ENCODE measurements around the gene MRPS34. TPM values are rescaled to one million over a fixed set of nuclear protein-coding genes. Genes with fewer than 3 reads are reported as not detected.
A peak's percentile ranks its signal among the peaks of the same experiment; 100 is the strongest.

Gene MRPS34
- total and polyA plus RNA-seq, 10 of the 15 experiments (the other 5 are each of a cell fraction or from before 2014, with no cell fraction given): 3.6 to 285 (median 147) TPM

- TF ChIP-seq PAX8 (IDR thresholded peaks at IDR 0.05) (no peak), PBX3 (IDR thresholded peaks at IDR 0.05; ENCODE audit: insufficient replicate concordance, low read depth, low read length) (no peak), SPI1 (IDR thresholded peaks at IDR 0.05; ENCODE audit: borderline replicate concordance, insufficient read depth, low read depth, low read length) (no peak), TBL1XR1 (IDR thresholded peaks at IDR 0.05; ENCODE audit: low read depth, low read length) (0 out of 2 replicates have a peak, but pooled peaks have one; percentile 17), ZNF207 (IDR thresholded peaks at IDR 0.05; ENCODE audit: borderline replicate concordance) (0 out of 2 replicates have a peak, but pooled peaks have one; percentile 17), ZBTB40 (IDR thresholded peaks at IDR 0.05; ENCODE audit: borderline replicate concordance) (peak; percentile 98), BCL11A (IDR thresholded peaks at IDR 0.05; ENCODE audit: low read depth, low read length) (0 out of 2 replicates have a peak, but pooled peaks have one; percentile 10), MYC (IDR thresholded peaks at IDR 0.05; ENCODE audit: insufficient read depth, insufficient read length, insufficient replicate concordance, low read length, severe bottlenecking) (peak; percentile 73), EED (IDR thresholded peaks at IDR 0.05; ENCODE audit: low read depth) (peak; percentile 9; the same call in 1 of the 2 replicates), ASH2L (IDR thresholded peaks at IDR 0.05; ENCODE audit: borderline replicate concordance, low read depth) (0 out of 2 replicates have a peak, but pooled peaks have one; percentile 70), MAX (IDR thresholded peaks at IDR 0.05; ENCODE audit: low read depth, low read length) (peak; percentile 15; the same call in 1 of the 2 replicates), STAT3 (IDR thresholded peaks at IDR 0.05; ENCODE audit: low read depth, low read length) (no peak), ZZZ3 (IDR thresholded peaks at IDR 0.05; ENCODE audit: control insufficient read depth, insufficient read length, low read depth) (no peak), BRCA1 (IDR thresholded peaks at IDR 0.05; ENCODE audit: low read depth, low read length) (no peak), POLR2A (IDR thresholded peaks at IDR 0.05; ENCODE audit: low read depth, low read length) (peak; percentile 92), SIX5 (IDR thresholded peaks at IDR 0.05; ENCODE audit: low read depth, low read length, severe bottlenecking) (peak; percentile 70), CREM (IDR thresholded peaks at IDR 0.05; ENCODE audit: low read depth) (peak; percentile 55), CREB1 (IDR thresholded peaks at IDR 0.05; ENCODE audit: low read depth) (peak; percentile 55; the same call in 1 of the 2 replicates), ATF7 (IDR thresholded peaks at IDR 0.05; ENCODE audit: low read depth) (no peak), REST (IDR thresholded peaks at IDR 0.05; ENCODE audit: low read depth, low read length) (no peak), HDAC2 (IDR thresholded peaks at IDR 0.05) (no peak)
These were observed at the start of gene MRPS34 (continued) for GRCh38 chr16:1772908-1773702.

Data from GM12878 (cell line).